Endothelial cell of umbilical vein (primary cell): Measurements from ENCODE around the gene USP7.

Experiments
- EZH2 ChIP-seq: IDR thresholded peaks from 2 replicates; pipeline ENCODE4 v1.6.1; 2012; ENCODE audit warnings: borderline replicate concordance, low read depth, mild to moderate bottlenecking, moderate library complexity, low read length, inconsistent platforms; ENCODE audit not compliant: severe bottlenecking
- JUN ChIP-seq: IDR thresholded peaks from 2 replicates; pipeline ENCODE4 v1.6.1; 2011; ENCODE audit warnings: borderline replicate concordance, low read depth; ENCODE audit not compliant: insufficient read length, insufficient read depth
- MYC ChIP-seq: IDR thresholded peaks from one replicate; pipeline ENCODE4 v1.6.1; 2011; ENCODE audit warnings: mild to moderate bottlenecking, low read depth, low read length
- POLR2A ChIP-seq: IDR thresholded peaks from 2 replicates; pipeline ENCODE4 v1.6.1; 2012; ENCODE audit warnings: low read depth, mild to moderate bottlenecking, control low read depth, low read length
- POLR2AphosphoS5 ChIP-seq: IDR thresholded peaks from 2 replicates; pipeline ENCODE4 v1.6.1; 2012; ENCODE audit warnings: low read depth, mild to moderate bottlenecking, control low read depth, low read length, moderate library complexity; ENCODE audit not compliant: insufficient read depth
- TF ChIP-seq, protein P1 (sequence below), 2 donors: IDR thresholded peaks; 1 replicate in 1 of 2; 2 replicates in 1 of 2; pipeline ENCODE4 v1.5.1; 2011; ENCODE audit warnings: low read length in 2 of 2, mild to moderate bottlenecking in 2 of 2, moderate library complexity in 2 of 2, control low read depth in 1 of 2, inconsistent platforms in 1 of 2, low read depth in 1 of 2; ENCODE audit not compliant: insufficient read depth in 1 of 2; ENCODE audit errors: extremely low read depth in 1 of 2
- TF ChIP-seq, protein P2 (sequence below): IDR thresholded peaks from 2 replicates; pipeline ENCODE4 v1.6.1; 2011; ENCODE audit not compliant: insufficient read depth, insufficient read length

DNA sequence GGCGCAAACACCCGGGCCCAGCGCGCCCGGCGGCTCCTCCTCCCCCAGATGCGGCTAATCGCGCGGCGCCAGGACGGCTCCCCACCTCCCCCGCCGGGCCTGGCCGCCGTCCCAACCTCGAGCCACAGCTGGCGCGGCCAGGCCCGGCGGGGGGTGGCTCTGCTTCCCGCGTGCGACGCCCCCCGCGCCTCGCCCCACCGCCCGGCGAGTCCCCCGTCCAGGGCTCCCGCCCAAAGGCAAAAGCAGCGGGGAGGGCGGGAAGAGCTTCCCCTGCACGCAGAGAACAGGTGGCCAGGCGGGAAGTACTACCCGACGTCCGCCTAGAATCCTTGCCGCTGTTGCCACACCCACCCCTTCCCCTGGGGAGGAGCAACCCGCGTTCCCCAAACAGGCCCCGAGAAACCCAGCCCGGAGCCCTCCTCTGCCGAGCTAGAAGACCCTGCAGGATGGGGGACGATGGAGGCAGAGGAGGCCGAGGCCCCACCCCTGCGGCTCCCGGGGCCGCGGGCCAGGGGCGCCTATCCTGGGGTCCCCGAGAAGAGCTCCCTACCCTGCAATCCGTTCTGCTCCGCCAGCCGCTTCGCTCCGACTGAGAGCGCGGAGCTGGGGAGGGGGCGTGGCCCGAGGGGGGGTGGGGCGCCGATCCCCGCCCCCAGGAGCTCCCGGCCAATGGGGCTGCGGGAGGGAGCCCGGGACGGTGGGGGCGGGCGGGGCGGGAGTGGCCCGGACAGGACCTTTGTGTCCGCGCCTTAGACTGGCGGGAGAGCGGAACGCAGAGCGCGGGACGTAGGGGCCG is 95.1 kb downstream of the USP7 start, which contains the start of gene CARHSP1:
- TF ChIP-seq, protein P1, sequence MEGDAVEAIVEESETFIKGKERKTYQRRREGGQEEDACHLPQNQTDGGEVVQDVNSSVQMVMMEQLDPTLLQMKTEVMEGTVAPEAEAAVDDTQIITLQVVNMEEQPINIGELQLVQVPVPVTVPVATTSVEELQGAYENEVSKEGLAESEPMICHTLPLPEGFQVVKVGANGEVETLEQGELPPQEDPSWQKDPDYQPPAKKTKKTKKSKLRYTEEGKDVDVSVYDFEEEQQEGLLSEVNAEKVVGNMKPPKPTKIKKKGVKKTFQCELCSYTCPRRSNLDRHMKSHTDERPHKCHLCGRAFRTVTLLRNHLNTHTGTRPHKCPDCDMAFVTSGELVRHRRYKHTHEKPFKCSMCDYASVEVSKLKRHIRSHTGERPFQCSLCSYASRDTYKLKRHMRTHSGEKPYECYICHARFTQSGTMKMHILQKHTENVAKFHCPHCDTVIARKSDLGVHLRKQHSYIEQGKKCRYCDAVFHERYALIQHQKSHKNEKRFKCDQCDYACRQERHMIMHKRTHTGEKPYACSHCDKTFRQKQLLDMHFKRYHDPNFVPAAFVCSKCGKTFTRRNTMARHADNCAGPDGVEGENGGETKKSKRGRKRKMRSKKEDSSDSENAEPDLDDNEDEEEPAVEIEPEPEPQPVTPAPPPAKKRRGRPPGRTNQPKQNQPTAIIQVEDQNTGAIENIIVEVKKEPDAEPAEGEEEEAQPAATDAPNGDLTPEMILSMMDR (IDR thresholded peaks at IDR 0.05; ENCODE audit: extremely low read depth in 1 of 2, insufficient read depth in 1 of 2, low read depth in 1 of 2, low read length in 2 of 2): no peak
- peak; percentile 72 for TF ChIP-seq POLR2A
- TF ChIP-seq, protein P2, sequence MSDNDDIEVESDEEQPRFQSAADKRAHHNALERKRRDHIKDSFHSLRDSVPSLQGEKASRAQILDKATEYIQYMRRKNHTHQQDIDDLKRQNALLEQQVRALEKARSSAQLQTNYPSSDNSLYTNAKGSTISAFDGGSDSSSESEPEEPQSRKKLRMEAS: no peak
- TF ChIP-seq POLR2AphosphoS5: peak; percentile 64
- no peak for TF ChIP-seq EZH2
- TF ChIP-seq JUN: no peak
- TF ChIP-seq MYC: no peak
